Kidney glomerular epithelial cell (primary cell): ENCODE results near the gene MDM2.
A peak's percentile ranks its signal among the peaks of the same experiment; 100 is the strongest.

Experiments
- DNase-seq: peaks from one replicate; lab custom pipeline; 2025; lab: John Stamatoyannopoulos, UW

The MDM2 gene

GRCh38 chr12:68851592-68852306, 43.8 kb downstream of the MDM2 start:
- DNase-seq, result no peak

GRCh38 chr12:68853396-68854077, 45.6 kb downstream of the MDM2 start:
- DNase-seq, result no peak

GRCh38 chr12:68854078-68854468, 46.1 kb downstream of the MDM2 start:
- no peak for DNase-seq

GRCh38 chr12:68854554-68854953, 46.6 kb downstream of the MDM2 start:
- no peak for DNase-seq

GRCh38 chr12:68855111-68855510, 47.1 kb downstream of the MDM2 start:
- DNase-seq, result no peak

GRCh38 chr12:68855771-68856170, 47.8 kb downstream of the MDM2 start:
- DNase-seq, result no peak

GRCh38 chr12:68856510-68856909, 48.5 kb downstream of the MDM2 start:
- no peak for DNase-seq

- DNase-seq, result no peak
Measured at GRCh38 chr12:68861890-68862289, 53.9 kb downstream of the MDM2 start.

GRCh38 chr12:68863109-68863770, 55.3 kb downstream of the MDM2 start:
- DNase-seq, result no peak

- peak; percentile 62 for DNase-seq
Measured at GRCh38 chr12:68863886-68864454, 56.0 kb downstream of the MDM2 start.

- no peak for DNase-seq
Measured at GRCh38 chr12:68864604-68865003, 56.6 kb downstream of the MDM2 start.

GRCh38 chr12:68865399-68866164, 57.6 kb downstream of the MDM2 start:
- DNase-seq, result no peak

GRCh38 chr12:68866950-68867349, 59.0 kb downstream of the MDM2 start:
- DNase-seq, result no peak

- no peak for DNase-seq
Measured at GRCh38 chr12:68867606-68868005, 59.6 kb downstream of the MDM2 start.

GRCh38 chr12:68868043-68868790, 60.2 kb downstream of the MDM2 start:
- DNase-seq, result no peak

GRCh38 chr12:68870011-68870410, 62.0 kb downstream of the MDM2 start:
- DNase-seq, result no peak

GRCh38 chr12:68870443-68870842, 62.5 kb downstream of the MDM2 start:
- DNase-seq, result no peak

- no peak for DNase-seq
Measured at GRCh38 chr12:68871396-68871795, 63.4 kb downstream of the MDM2 start.

- DNase-seq, result no peak
Measured at GRCh38 chr12:68871921-68872320, 63.9 kb downstream of the MDM2 start.

- no peak for DNase-seq
Measured at GRCh38 chr12:68873316-68873715, 65.3 kb downstream of the MDM2 start.

- DNase-seq, result no peak
Measured at GRCh38 chr12:68876461-68876860, 68.5 kb downstream of the MDM2 start.
